Glutamatergic neuron (in vitro differentiated cells): Measurements from ENCODE around the gene CFAP100. TPM values are rescaled to one million over a fixed set of nuclear protein-coding genes. Genes with fewer than 3 reads are reported as not detected.

Experiments
- DNase-seq: peaks from one replicate; pipeline ENCODE4 v3.0.0; 2022
- H3K27ac Mint-ChIP-seq: one replicate; pipeline ENCODE4 v1.8.0; 2020; ENCODE audit warnings: mild to moderate bottlenecking, mixed read lengths, inconsistent platforms; ENCODE audit not compliant: unreplicated experiment
- H3K27me3 Mint-ChIP-seq: one replicate; pipeline ENCODE4 v1.8.0; 2020; ENCODE audit warnings: mild to moderate bottlenecking, moderate library complexity, mixed read lengths, inconsistent platforms; ENCODE audit not compliant: unreplicated experiment
- H3K36me3 Mint-ChIP-seq: one replicate; pipeline ENCODE4 v1.8.0; 2020; ENCODE audit warnings: mild to moderate bottlenecking, mixed read lengths, inconsistent platforms; ENCODE audit not compliant: unreplicated experiment
- H3K4me1 Mint-ChIP-seq: one replicate; pipeline ENCODE4 v1.8.0; 2020; ENCODE audit warnings: mild to moderate bottlenecking, low read depth, mixed read lengths, inconsistent platforms; ENCODE audit not compliant: unreplicated experiment
- H3K4me3 Mint-ChIP-seq: one replicate; pipeline ENCODE4 v1.8.0; 2020; ENCODE audit warnings: mild to moderate bottlenecking, mixed read lengths, inconsistent platforms; ENCODE audit not compliant: unreplicated experiment
- H3K9me3 Mint-ChIP-seq: one replicate; pipeline ENCODE4 v1.8.0; 2020; ENCODE audit warnings: mild to moderate bottlenecking, moderate library complexity, mixed read lengths, inconsistent platforms; ENCODE audit not compliant: unreplicated experiment
- CTCF ChIP-seq: fragments of 200-600 bp; sonication (generic); IDR thresholded peaks from one replicate; pipeline ENCODE4 v1.5.0; 2021; ENCODE audit not compliant: partially characterized antibody, unreplicated experiment
- total RNA-seq: library from RNA; stranded (reverse); fragmentation: NEBNext Ultra II Directional; extraction: Animal tissue kit (Norgen Biotek cat#: 25700); gene quantifications from one replicate; pipeline ENCODE4 v1.2.1, GENCODE V29; 2021; ENCODE audit not compliant: unreplicated experiment

CFAP100 gene
- total RNA-seq, 1 donor from 2014 or later: not detected

GRCh38 chr3:126375835-126376331, 18.8 kb upstream of the CFAP100 start:
- DNase-seq: peak; percentile 14
- no peak for TF ChIP-seq CTCF

GRCh38 chr3:126376444-126376843, 18.3 kb upstream of the CFAP100 start:
- TF ChIP-seq CTCF: no peak
- no peak overlapping the region for H3K27ac Mint-ChIP-seq
- peaks cover 7% of the 10 kb centered on the region for H3K27me3 Mint-ChIP-seq
- peaks cover 6% of the 10 kb centered on the region for H3K9me3 Mint-ChIP-seq
- no peak for DNase-seq
- peaks cover 6% of the 10 kb centered on the region for H3K36me3 Mint-ChIP-seq
- no peak overlapping the region for H3K4me3 Mint-ChIP-seq
- peaks cover 3% of the 10 kb centered on the region for H3K4me1 Mint-ChIP-seq

More at GRCh38 chr3:126375835-126376331, 18.8 kb upstream of the CFAP100 start:
- Mint-ChIP-seq H3K27me3 (peaks cover 6% of the 10 kb centered on the region), H3K4me1 (peaks cover 3% of the 10 kb centered on the region), H3K4me3 (no peak overlapping the region), H3K36me3 (peaks cover 6% of the 10 kb centered on the region), H3K27ac (no peak overlapping the region), H3K9me3 (peaks cover 6% of the 10 kb centered on the region)

GRCh38 chr3:126377211-126377610, 17.5 kb upstream of the CFAP100 start:
- peaks cover 4% of the 10 kb centered on the region for H3K9me3 Mint-ChIP-seq
- H3K4me3 Mint-ChIP-seq: no peak overlapping the region
- peaks cover 4% of the 10 kb centered on the region for H3K4me1 Mint-ChIP-seq
- no peak overlapping the region for H3K27ac Mint-ChIP-seq
- no peak for TF ChIP-seq CTCF
- peaks cover 4% of the 10 kb centered on the region for H3K27me3 Mint-ChIP-seq
- no peaks in the 10 kb centered on the region for H3K36me3 Mint-ChIP-seq
- no peak for DNase-seq

GRCh38 chr3:126378341-126378751, 16.4 kb upstream of the CFAP100 start:
- peaks cover 4% of the 10 kb centered on the region for H3K4me1 Mint-ChIP-seq
- H3K27ac Mint-ChIP-seq: no peak overlapping the region
- H3K27me3 Mint-ChIP-seq: peaks cover 3% of the 10 kb centered on the region
- no peaks in the 10 kb centered on the region for H3K36me3 Mint-ChIP-seq
- DNase-seq: no peak
- TF ChIP-seq CTCF: no peak
- H3K9me3 Mint-ChIP-seq: peaks cover 5% of the 10 kb centered on the region
- no peak overlapping the region for H3K4me3 Mint-ChIP-seq

- Mint-ChIP-seq H3K4me3 (no peak overlapping the region), H3K36me3 (no peaks in the 10 kb centered on the region), H3K9me3 (peaks cover 5% of the 10 kb centered on the region), H3K4me1 (peaks cover 4% of the 10 kb centered on the region), H3K27me3 (peaks cover 3% of the 10 kb centered on the region), H3K27ac (no peak overlapping the region)
- TF ChIP-seq CTCF: no peak
- no peak for DNase-seq
Measured at GRCh38 chr3:126380011-126380768, 14.5 kb upstream of the CFAP100 start.
